OCI-LY3 (cell line): Measurements from ENCODE around the gene ABLIM2.

Experiments used
- CTCF ChIP-seq: fragments of 200-600, 300-600 bp; sonication (generic); IDR thresholded peaks from 2 replicates; pipeline ENCODE4 v1.5.1; 2014; ENCODE audit warnings: antibody characterized with exemption, low read length, low read depth
- EZH2phosphoT487 ChIP-seq: fragments of 200-600 bp; shearing (Covaris generic); IDR thresholded peaks from 2 replicates; pipeline ENCODE4 v1.6.1; 2018; ENCODE audit warnings: antibody characterized with exemption, mixed run types, low read depth

- no peak for TF ChIP-seq CTCF
- no peak for TF ChIP-seq EZH2phosphoT487
These were observed 32.6 kb upstream of the ABLIM2 start for GRCh38 chr4:8191136-8191747.
